Non-pigmented ciliary epithelial cell (primary cell): ENCODE results near the gene PTDSS2.

Source experiments
- DNase-seq: peaks from one replicate; pipeline ENCODE4 v3.0.0-alpha.2; 2010; ENCODE audit warnings: low read depth

Gene PTDSS2

DNA sequence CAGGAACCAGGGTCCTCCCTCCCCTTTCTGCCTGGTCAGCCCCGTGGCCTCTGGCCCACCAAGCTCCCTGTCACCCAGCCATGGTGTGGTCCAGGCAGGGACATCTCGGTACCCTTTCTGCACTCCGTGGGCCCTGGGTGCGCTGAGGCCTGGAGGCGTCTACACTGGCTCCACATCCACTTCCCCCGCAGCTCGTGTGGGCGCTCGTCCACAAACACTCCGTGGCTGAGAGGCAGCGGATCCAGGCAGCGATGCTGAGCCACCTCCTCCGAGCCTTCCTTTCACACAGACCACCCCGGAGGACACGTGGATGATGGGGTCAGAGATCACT lies 40.8 kb downstream of the PTDSS2 start:
- DNase-seq, result no peak

DNA sequence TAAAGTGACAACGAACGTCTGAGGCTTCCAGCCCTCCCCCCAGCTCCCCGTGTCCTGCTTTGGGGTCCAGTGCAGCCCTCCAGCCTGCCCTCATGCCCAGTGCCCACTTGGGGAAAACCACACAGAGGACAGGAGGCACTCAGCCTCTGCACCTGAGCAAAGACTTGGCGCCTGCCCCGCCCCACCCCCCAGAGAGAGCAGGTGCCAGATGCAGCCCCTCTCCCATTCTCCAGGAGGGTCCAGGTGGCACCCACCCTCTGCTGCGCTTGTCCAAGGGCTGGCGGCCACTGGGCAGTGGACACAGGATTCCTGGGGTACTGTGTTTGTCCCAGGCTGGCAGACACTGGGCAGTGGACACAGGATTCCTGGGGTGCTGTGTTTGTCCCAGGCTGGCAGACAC lies 41.3 kb downstream of the PTDSS2 start:
- no peak for DNase-seq

DNA sequence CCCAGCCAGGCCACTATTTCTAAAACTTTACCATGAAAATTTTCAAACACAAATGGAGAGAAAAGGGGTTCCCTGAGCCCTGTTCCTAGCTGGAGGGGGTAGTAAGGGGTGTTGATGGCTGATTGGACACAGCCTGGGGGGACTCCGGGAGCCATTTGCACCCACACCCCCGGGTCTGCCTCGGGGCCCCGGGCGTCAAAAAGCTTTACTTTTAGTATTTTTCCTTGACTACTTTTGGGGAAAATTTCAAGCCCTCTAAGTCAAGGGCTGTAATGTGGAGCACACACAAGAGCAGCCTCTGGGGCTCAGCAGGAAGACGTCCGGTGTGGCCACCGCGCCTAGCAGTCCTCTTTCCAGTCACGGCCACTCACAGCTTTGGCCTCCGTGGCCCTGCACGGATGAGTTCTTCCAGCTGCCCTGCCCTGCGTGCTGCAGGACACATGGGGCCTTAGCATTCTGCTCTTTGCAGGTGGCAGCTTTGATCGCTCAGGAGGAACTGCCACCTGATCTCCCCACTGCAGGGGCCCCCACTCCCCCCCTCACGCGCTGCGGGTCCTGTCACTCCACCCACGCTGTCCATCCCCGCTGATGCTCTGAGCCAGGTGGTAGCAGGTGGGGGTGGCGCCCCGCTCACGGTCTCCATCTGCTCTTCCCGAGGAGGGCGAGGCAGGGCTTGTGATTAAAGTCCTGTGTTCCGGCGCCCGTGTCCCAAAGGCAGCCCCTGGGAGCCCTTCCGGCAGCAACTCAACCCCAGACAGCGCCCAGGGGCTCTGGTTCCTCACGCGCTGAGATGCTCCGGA lies 42.5 kb downstream of the PTDSS2 start:
- DNase-seq, result no peak

DNA sequence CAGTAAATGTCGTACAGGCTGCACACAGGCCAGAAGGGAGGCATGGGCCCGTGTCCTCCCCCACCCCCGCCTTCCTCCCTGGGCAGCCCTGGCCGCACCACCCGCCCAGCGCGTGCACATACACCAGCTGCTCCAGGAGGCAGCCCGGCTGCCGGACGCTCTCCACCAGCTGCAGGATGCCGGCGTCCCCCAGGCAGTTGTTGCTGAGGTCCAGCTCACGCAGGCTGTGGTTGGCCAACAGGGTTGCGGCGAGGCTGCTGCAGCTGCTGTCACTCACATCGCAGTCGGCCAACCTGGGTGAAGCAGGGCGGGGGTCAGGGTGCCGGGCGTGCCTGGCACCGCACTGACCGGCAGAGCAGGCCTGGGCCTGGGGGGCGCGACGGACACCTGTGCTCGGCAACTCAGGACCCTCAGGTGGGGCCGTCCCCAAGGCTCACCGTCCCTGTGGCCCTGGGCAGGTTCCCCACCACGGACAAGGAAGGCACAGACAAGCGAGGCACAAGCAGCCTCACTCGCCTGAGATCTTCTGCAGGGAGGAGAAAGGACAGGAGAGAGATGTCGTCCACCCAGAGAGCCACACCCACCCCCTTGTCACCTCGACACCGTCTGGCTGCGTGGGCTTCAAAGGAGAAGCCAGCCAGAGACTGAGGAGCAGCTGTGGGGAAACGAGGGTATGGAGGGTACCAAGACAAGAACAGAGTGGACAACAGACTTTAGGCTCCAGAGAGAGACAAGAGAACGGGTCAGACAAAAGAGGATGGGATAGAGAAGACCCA lies 44.9 kb downstream of the PTDSS2 start:
- DNase-seq, result no peak

DNA sequence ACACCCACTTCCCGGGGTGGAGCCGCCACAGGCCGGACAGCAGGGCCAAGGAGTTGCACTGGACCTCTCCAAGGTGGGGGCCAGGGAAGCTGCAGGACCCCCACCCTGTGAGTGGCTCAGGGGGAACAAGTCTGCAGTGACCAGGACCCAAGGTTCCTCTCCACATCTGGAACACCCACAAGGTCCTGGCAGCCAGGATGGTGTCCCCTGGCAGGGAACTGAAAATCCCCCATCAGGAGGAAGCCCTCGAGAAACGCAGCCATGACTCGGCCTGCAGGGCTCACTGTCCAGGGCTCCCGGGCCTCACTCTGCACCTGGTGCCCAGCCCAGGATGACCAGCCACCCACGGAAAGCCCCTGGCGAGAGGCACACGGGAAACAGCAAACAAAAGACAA lies 45.5 kb downstream of the PTDSS2 start:
- no peak for DNase-seq

DNA sequence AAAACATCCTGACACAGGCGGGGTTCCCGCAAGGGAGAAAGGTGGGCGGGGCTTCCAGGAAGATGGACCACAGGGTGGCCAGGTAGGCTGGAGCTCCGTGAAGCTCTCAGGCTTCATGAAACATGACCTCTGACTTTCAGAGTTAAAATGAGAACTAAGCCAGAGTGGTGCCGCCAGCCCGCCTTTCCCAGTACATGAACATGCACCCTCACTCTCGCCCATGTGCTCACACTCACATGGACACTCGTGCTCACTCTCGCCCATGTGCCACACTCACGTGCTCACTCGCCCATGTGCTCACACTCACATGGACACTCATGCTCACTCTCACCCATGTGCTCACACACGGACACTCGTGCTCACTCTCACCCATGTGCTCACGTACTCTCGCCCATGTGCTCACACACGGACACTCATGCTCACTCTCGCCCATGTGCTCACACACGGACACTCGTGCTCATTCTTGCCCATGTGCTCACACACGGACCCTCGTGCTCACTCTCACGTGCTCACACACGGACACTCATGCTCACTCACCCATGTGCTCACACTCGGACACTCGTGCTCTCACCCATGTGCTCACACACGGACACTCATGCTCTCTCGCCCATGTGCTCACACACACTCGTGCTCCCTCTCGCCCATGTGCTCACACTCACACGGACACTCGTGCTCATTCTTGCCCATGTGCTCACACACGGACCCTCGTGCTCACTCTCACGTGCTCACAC lies 46.9 kb downstream of the PTDSS2 start:
- no peak for DNase-seq

DNA sequence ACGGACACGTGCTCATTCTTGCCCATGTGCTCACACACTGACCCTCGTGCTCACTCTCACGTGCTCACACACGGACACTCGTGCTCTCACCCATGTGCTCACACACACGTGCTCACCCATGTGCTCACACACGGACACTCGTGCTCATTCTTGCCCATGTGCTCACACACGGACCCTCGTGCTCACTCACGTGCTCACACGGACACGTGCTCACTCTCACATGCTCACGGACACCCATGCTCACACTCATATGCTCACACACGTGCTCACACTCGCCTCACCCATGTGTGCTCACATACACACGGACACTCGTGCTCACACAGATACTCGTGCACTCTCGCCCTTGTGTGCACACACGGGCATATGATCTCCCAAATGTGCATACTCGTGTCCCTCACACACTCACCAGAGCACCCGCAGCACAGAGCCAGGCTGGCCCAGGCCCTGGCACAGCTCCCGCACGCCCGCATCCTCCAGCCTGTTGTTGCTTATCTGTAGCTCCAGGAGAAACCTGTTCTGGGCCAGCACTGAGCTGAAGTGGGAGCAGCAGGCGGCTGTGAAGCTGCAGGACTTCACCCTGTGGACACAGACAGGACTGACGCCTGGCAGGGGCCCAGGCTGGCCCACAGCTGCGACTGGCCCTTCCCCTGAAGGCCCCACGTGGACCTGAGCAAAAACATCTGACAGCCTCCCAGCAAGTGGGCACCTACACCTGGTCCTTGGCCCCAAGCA lies 47.7 kb downstream of the PTDSS2 start:
- DNase-seq, result no peak

DNA sequence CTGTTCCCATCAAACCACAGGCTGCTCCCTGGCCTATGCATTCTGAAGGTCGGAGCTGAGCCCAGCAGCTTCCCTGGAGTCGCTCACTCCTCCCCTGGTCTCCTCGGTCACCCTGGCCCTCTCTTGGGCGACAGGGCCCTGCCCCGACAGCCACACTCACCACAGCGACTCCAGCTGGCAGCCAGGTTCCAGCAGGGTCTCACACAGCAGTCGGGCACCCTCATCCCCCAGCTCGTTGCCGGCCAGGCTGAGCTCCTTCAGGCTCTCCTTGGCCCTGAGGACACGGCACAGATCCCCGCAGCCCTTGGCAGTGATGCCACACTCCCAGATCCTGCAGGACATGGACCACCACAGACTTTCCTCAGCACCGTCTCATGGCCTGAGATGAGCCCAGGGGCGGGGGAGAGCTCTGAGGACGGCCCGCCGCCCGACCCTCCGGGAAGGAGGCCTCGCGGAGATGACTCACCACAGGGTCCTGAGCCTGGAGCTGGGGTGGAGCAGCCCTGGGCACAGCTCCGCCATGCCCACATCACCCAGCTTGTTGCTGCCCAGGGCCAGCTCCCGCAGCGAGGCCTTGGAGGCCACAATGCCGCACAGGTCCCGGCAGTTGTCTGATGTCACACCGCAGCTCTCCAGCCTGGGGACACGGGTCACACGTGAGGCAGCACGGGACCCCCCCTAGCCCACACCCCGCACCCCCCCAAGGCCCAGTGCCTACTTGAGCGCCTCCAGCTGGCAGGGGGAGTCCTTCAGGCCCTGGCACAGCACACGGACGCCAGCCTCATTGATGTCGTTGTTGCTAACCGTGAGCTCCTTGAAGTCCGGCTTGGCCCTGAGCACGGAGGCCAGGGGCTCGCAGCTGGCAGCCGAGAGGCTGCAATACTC lies 48.5 kb downstream of the PTDSS2 start:
- no peak for DNase-seq

DNA sequence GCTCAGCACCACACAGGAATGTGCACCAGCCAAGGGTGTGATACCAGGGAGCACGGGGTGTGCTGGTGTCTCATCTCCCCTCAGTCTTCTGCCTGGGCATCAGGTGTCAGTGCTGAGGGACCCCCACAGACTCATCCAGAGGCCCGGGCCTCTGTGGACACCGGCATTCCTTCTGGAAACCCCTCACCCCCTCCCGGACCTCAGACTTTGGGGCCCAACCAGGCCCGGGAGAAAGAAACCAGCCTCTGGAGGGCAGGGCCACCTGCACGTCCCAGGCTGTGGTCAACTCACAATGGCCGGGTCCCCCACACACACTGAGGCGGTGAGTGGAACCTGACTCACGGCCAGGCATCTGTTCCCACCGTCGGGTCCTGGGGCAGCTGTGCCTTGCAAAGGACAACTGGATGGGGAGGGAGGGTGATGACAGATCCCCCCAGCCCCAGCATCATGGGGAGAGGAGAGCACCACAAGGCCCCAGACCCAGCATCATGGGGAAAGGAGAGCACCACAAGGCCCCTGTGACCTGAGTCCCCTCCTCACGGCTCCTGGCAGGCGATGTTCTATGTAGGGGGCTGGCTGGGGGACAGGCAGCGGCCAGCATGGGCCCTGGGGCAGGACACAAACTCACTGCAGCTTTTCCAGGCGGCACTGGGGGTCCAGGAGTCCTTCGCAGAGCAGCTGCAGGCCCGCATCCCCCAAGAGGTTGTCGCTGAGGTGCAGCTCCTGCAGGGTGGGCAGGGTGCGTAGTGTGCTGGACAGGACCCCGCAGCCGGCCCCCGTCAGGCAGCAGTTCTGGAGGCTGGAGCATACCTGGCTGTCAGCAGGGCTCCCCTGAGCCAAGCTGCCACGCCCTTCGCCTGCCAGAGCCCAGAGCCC lies 49.4 kb downstream of the PTDSS2 start:
- DNase-seq, result no peak

DNA sequence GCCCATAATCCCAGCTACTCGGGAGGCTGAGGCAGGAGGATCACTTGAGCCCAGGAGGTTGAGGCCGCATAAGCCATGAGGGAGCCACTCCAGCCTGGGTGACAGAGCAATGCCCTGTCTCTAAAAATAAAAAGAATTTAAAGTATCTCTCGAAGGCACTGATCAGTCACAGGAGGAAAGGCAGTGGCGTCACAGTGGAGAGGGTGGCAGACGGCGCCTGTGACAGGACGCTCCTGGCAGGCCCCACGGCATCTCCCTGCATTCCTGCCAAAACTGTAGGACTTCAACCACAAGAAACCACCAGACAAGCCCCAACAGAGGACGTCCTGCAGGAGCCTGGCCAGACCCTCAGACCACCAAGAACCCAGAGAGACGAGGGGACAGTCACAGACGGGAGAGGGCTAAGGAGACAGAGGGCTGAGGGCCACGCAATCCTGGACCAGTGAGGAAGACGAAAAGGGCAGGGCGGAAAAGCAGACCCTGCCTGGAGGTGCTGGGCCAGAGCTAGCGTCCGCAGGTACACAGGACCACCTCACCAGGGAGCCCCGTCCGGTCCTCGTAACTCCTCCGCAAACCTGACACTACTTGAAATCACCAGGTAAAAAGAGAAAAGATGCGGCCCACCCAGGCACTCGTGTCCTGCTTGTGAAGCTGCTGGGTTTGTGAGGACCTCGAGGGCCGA lies 51.1 kb downstream of the PTDSS2 start:
- no peak for DNase-seq

DNA sequence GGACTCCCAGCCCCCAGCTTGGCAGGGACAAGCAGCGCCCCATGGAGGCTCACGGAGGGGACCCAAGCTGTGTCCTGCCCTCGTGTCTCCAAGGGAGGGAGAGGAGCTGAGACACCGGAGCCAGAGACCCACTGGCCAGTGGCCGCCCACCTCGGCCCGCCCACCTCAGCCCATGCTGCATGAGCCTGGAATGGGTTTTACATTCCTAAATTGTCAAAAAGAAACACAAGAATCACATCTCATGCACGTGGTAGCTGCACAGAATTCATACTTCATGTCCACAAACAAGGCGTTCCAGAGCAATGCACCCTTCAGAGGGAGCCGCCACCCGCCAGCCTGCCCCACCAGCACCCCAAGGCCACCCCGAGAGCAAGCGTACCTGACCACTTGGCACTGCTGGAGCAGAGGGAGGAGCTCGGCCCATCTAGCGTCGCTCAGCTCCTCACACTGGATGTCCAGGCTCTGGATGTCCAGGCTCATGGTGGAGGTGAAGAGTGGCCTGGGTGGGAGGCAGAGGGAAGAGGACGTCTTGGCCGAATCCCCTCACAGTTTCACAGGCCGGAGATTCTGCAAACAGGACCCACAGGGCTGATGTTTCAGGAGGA lies 51.7 kb downstream of the PTDSS2 start:
- DNase-seq, result no peak

DNA sequence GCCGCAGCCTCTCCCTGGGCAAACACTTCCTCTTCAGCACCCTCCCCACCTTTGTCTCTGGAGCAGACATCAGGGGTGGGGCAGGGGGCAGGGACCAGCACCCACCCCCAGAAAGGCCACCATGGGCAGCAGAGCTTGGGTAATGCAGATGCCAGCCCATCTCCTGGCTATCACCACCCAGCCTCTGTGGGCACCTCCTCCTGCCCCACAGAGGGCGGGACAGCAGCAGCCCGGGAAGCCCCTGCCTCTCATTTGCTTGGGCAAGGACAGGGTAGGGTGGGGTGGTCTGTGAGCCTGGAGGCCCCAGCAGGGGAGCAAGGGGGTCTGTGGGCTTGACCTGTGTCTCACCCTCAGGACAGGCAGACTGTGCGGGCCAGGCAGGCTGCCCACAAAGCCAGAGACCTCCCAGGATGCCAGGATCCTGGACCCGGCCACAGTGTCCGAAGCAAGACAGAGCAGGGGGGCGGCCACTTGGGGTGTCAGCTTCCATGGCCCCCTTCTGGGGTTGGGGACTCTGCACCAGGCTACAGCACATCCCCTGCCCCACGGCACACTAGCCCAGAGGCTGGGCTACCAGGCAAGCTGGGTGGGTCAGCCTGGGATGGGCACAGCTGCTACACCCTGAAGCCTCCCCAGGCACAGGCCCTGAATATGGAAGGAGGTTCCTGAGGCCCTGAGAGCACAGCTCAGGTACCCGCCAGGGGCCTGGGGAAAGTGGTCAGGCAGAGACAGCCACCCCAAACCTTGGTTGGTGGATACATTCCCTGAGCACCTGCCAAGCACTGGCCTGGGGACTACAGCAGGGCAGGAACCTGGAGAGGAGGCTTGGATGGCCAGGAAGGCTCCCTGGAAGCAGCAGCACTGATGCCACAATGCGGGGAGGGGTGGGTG lies 52.5 kb downstream of the PTDSS2 start:
- DNase-seq, result no peak

DNA sequence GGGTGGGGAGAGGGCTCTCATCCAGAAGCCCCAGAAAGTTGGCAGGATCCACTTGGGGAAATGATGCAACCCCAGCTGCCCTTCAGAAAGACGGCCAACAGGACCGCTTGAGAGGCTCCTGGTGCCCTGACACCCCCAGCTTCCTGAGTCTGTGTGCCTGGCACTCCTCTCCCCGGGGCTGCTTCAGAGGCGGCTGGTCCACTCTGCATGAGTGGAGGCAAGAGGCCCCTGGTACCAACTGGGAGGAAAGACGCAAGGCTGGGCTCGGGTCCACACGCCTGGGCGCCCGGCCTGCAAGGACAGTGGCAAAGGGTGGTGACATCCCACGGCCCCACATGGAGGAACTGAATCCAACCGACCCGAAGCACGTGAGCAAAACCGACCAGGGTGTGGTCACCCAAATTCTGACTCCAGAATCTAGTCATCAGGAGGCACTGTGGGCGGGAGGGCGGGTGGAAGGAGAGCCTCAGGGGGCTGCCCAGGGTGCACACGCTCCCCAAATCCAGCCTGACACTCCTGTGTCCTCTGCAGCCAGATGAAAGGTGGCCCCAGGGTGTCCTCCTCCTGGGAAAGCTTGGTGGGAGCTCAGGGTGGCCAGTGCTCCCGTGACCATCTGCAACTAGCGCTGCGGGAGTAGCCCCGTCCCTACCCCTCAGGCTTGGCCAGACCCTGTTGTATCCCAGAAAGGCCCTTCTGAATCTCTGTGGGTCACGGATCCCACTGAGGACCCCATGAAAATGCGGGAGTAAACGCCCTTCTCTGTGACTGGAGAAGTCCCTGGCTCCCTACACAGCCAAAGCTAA lies 53.3 kb downstream of the PTDSS2 start:
- DNase-seq, result no peak

DNA sequence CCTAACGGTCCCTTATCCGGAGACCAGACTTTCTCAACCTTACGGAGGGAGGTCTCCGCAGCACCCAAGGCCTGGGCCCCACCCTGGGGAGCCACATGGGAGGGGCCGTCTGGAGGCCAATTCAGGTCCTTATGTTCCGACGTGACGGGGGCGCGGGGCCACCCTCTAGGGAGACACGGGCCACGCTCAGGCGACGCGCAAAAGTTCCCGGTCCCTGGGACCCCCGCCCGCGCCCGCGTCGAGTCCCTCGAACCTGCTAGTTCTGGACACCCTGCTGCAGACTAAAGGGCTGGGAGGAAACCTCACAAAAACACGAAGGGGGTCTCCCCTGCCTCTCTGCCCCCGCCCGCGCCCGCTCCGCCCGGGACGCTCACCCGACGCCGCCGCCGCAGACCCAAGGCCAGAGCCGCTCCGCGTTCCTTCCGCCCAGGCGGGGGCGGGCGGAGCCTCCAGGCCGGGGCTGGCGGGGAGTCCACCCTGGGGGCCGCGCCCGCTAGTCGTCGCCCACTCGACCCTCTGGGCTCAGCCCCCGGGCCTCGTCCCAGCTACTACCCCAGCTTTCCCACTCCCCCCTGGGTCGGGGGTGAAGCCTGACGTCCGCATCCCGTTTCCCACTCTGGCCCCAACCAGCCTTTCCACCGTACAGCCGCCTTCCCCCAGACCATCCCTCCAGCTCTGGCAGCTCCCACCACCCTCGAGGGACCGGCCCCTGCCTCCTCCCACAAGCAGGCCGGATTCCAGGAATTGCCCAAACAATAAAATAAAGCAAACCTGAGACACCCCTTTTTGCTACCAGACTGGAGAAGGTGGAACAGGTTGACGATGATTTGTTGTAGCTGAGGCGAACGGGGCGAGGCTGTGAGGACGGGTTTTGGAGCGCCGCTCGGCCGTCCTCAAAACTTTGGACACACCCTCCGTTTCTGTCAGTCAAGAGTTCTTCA lies 54.2 kb downstream of the PTDSS2 start:
- DNase-seq, result no peak

DNA sequence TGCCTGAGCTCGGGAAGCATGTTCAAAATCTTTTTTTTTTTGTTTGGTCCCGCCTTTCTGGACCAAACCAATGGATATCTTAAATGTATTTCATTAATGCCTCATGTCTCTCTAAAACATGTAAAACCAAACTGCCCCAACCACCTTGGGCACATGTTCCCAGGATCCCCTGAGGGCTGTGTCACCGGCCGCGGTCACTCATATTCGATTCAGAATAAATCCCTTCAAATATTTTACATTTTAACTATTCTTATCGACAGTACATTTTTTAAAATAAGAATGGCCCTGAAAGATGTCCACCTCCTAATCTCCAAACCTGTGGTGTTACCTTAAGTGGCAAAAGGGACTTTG lies 54.9 kb downstream of the PTDSS2 start:
- no peak for DNase-seq

DNA sequence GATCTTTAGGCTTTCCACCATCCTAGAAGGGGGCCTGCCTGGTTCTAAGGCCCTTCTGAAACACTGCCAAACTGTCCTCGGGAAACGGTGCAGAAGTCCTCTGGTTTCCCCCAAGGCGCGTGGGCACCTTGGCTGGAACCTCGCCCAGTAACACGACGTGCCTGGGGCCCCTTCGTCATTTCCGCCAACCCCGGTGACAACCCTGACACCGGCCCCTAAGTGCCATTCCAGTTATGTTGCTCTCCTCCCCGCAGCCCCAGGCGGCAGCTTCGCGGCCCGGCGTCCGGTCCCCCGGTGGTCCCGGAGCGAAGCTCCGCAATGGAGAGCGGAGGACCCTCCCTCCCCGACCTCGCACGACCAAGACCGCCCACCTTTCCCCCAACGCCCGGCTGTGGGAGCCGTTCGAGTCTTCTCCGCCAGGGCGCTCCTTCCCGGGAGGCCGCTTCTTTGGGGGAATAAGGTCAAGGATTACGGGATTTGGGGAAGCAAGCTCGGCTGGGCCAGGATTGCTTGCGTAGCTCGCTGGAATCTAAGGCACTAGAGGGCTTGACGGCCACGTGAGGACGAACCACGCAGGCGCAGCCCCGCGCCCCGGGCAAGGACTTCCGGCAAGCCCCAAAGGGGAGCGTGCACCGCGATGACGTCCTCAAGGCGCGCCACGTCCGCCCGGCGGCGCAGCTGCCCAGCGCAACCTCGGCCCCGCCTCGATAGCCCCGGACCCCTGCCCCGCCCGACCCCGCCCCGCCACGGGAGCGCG lies 56.3 kb downstream of the PTDSS2 start:
- peak; percentile 86 for DNase-seq
